ENCODE results near the gene MEF2D. TPM values are rescaled to one million over a fixed set of nuclear protein-coding genes. Genes with fewer than 3 reads are reported as not detected.

MEF2D gene
- total and polyA plus RNA-seq, 10 donors, result 7.4 to 103 (median 61.6) TPM

GRCh38 chr1:156479093-156480015 is 21.2 kb downstream of the MEF2D start:
- TF ChIP-seq POLR2AphosphoS5 (IDR thresholded peaks at IDR 0.05) (peak in 1 of 3 donors; percentile 70), CTCF (IDR thresholded peaks at IDR 0.05 in 8 of 11, conservative IDR thresholded peaks at IDR 0.05 in 3 of 11) (no peak), POLR2A (IDR thresholded peaks at IDR 0.05) (no peak)
- H3K27me3 ChIP-seq (replicated peaks in 1 of 7), result no peaks in the 10 kb centered on the region
- 91 to 95% (median 92%) methylated on average over 14 to 15 of the region's 15 CpGs for WGBS, 5 donors
- peak overlapping the region in 3 of 8 donors; percentile 63 to 80 (median 65) for H3K27ac ChIP-seq
- no peaks in the 10 kb centered on the region for H3K9me3 ChIP-seq
- intact Hi-C loops (cut with DNase I; ENCODE audit: low total_unique reads), result loop anchor here (10.0 kb wide), 1 partner anchor 125 kb away; the partner anchor contains the start of gene GPATCH4
- H3K4me3 ChIP-seq, result no peak overlapping the region
- no peak for DNase-seq
- peaks cover 12 to 62% (median 44%) of the 10 kb centered on the region in 6 donors for H3K4me1 ChIP-seq
- peaks cover 2 to 96% (median 90%) of the 10 kb centered on the region in 6 donors for H3K36me3 ChIP-seq

GRCh38 chr1:156478250-156478627 is 22.3 kb downstream of the MEF2D start:
- intact Hi-C loops (cut with DNase I; ENCODE audit: low total_unique reads), result no loop called here
- no peak for DNase-seq
- peaks cover 8 to 51% (median 36%) of the 10 kb centered on the region in 6 donors for H3K4me1 ChIP-seq

GRCh38 chr1:156477526-156478249 is 22.9 kb downstream of the MEF2D start:
- Histone ChIP-seq H3K4me3 (no peak overlapping the region), H3K9me3 (no peaks in the 10 kb centered on the region), H3K36me3 (peaks cover 7 to 100% (median 100%) of the 10 kb centered on the region in 6 donors), H3K27me3 (replicated peaks in 1 of 7) (no peaks in the 10 kb centered on the region), H3K27ac (peak overlapping the region in 3 of 8 donors; percentile 4 to 51 (median 22)), H3K4me1 (peaks cover 8 to 46% (median 31%) of the 10 kb centered on the region in 6 donors)
- intact Hi-C loops (cut with DNase I; ENCODE audit: low total_unique reads), result no loop called here
- no peak for DNase-seq
- no peak for TF ChIP-seq POLR2A (IDR thresholded peaks at IDR 0.05)
- TF ChIP-seq CTCF (IDR thresholded peaks at IDR 0.05 in 8 of 11, conservative IDR thresholded peaks at IDR 0.05 in 3 of 11), result no peak
- no peak for TF ChIP-seq POLR2AphosphoS5 (IDR thresholded peaks at IDR 0.05)
- 74 to 89% (median 87%) methylated on average over 2 to 3 of the region's 3 CpGs for WGBS, 5 donors

More at GRCh38 chr1:156478250-156478627, 22.3 kb downstream of the MEF2D start:
- Histone ChIP-seq H3K27me3 (replicated peaks in 1 of 7) (no peaks in the 10 kb centered on the region), H3K4me3 (no peak overlapping the region), H3K36me3 (peaks cover 7 to 100% (median 100%) of the 10 kb centered on the region in 6 donors), H3K27ac (peak overlapping the region in 2 of 8 donors; percentile 4 to 51), H3K9me3 (no peaks in the 10 kb centered on the region)
- TF ChIP-seq POLR2A (IDR thresholded peaks at IDR 0.05), result no peak
- no peak for TF ChIP-seq CTCF (IDR thresholded peaks at IDR 0.05 in 8 of 11, conservative IDR thresholded peaks at IDR 0.05 in 3 of 11)
- peak; percentile 40 to 54 (median 50) for TF ChIP-seq POLR2AphosphoS5 (IDR thresholded peaks at IDR 0.05)
- 83 to 98% (median 94%) methylated on average over 8 of the region's 8 CpGs for WGBS, 5 donors

Data from spleen (tissue), 11 donors.